ENCODE data around the gene PPP1R3F.

GRCh38 chrX:49308604-49309269, 39.1 kb downstream of the PPP1R3F start:
- no peak for TF ChIP-seq CTCF (IDR thresholded peaks at IDR 0.05; ENCODE audit: insufficient read depth, low read depth, low read length)
- TF ChIP-seq EZH2 (IDR thresholded peaks at IDR 0.05; ENCODE audit: insufficient read depth, low read length), result no peak
